NB4 (cell line): ENCODE data around the gene CDRT4.

ENCODE experiments used
- CTCF ChIP-seq: IDR thresholded peaks from one replicate; pipeline ENCODE4 v1.5.1; 2012; ENCODE audit warnings: low read depth, low read length
- MAX ChIP-seq: IDR thresholded peaks from 2 replicates; pipeline ENCODE4 v1.6.1; 2011; ENCODE audit warnings: low read depth, low read length
- POLR2A ChIP-seq: IDR thresholded peaks from 2 replicates; pipeline ENCODE4 v1.6.1; 2011; ENCODE audit warnings: mild to moderate bottlenecking; ENCODE audit not compliant: insufficient read length; ENCODE audit errors: extremely low read depth

- no peak for TF ChIP-seq MAX
- TF ChIP-seq CTCF = no peak
- no peak for TF ChIP-seq POLR2A
These were observed 43.7 kb upstream of the CDRT4 start for GRCh38 chr17:15511142-15511541.
